KBM-7 (cell line): ENCODE data around the gene GCLC.

Experiments used
- DNase-seq: peaks from one replicate; pipeline ENCODE4 v3.0.0-alpha.2; 2015
- in situ Hi-C: fragments of 300-500 bp; cut with MboI; formaldehyde crosslinking; loops from 2 replicates; pipeline ENCODE4 v1.14.3; 2020; ENCODE audit warnings: low sequenced_read_pairs, low pct_unique_long_range_greater_than_20kb, mixed read lengths

Gene GCLC

GRCh38 chr6:53466257-53466656 is 78.6 kb downstream of the GCLC start:
- in situ Hi-C loops, result no loop called here
- DNase-seq, result no peak

- in situ Hi-C loops, result no loop called here
- DNase-seq, result no peak
These were observed 79.2 kb downstream of the GCLC start for GRCh38 chr6:53465732-53466131.

GRCh38 chr6:53464927-53465460 is 79.9 kb downstream of the GCLC start:
- no peak for DNase-seq
- in situ Hi-C loops, result no loop called here

DNA sequence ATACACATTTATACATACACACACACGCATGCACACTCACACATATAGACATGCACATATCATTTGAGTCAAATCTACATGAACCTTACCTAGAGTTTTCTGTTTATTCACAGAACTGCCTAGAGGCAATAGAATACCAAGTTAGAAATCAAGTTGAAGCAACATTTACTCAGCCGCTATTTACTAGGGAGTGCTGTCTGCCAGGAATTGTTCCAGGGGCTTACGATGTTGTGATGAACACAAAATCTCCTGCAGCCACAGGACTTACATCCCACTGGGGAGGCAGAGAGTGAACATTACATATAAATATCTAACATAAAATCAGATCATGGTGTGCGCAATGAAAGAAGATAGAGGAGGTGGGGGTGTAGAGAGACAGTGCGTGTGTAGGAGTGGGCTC is 80.4 kb downstream of the GCLC start:
- in situ Hi-C loops, result no loop called here
- DNase-seq, result no peak

- no peak for DNase-seq
- in situ Hi-C loops, result no loop called here
These were observed 83.2 kb downstream of the GCLC start for GRCh38 chr6:53461696-53462095.

GRCh38 chr6:53461041-53461656 is 83.8 kb downstream of the GCLC start:
- in situ Hi-C loops, result no loop called here

DNA sequence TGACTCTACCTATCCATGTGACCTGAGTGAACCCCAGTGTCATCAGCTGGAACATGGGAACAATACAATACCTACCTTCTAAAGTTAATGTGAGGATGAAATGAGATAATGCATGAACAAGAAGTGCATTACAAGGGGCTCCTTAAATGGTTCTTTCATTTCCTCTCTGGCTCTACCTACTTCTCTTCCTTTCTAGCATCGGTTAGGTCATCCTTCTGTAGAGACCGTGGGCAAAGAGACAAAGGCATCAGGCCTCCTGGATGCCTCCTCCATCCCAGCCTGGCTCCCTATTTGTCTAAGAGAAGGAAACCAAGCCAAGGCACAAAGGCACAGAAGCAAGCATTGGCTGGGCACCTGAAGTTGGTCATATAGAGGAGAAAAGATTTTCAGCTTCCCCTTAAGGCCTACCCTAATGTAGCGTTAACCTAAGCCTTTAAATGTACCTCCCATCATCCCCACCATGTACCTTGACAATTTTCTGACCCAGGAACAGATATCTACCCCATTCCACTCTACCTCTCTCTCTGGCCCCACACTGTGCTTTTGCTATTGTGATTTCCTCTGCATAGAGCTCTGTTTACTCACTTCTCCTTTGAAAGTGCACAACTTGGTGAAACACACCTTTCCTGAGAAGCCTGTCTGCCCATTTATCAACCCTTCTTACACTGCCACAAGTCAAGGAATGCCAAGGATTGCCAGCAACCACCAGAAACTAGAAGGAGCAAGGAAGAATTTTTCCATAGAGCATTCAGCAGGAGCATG is 86.6 kb downstream of the GCLC start:
- DNase-seq, result no peak
- in situ Hi-C loops, result no loop called here

More at GRCh38 chr6:53461041-53461656, 83.8 kb downstream of the GCLC start:
- DNase-seq, result no peak

GRCh38 chr6:53456809-53457208 is 88.1 kb downstream of the GCLC start:
- in situ Hi-C loops, result no loop called here
- no peak for DNase-seq

- in situ Hi-C loops, result no loop called here
- DNase-seq, result no peak
These were observed 89.2 kb downstream of the GCLC start for GRCh38 chr6:53455678-53456077.

GRCh38 chr6:53451165-53451564 is 93.7 kb downstream of the GCLC start:
- in situ Hi-C loops, result no loop called here

DNA sequence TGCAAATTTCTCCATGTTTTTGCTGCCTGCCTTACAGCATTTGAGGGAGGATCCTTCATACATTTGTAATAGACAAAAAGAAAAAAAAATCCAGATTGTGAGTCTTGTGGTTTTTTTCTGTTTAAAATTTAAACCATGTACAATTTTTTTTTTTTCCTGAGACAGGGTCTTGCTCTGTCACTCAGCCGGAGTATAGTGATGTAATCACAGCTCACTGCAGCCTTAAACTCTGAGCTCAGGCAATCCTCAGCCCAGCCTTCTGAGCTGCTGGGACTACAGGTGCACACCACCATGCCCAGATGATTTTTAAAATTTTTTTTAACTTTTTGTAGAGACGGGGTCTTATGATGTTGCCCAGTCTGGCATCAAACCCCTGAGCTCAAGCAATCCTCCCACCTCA is 97.0 kb downstream of the GCLC start:
- in situ Hi-C loops, result loop anchor here (25.0 kb wide), 1 partner anchor 261 kb away; no protein-coding TSS in a partner anchor
- no peak for DNase-seq

More at GRCh38 chr6:53451165-53451564, 93.7 kb downstream of the GCLC start:
- DNase-seq, result no peak
